IMR-90 (cell line): ENCODE data around the gene STPG1. TPM values are rescaled to one million over a fixed set of nuclear protein-coding genes. Genes with fewer than 3 reads are reported as not detected.

Experiments used
- ATAC-seq: fragments of 200-7000 bp; cut with Tn5 transposase; 2 replicates; pipeline ENCODE4 v1.9.1; 2020; ENCODE audit warnings: low read depth, mild to moderate bottlenecking, moderate library complexity
- BruUV-seq: library from RNA; stranded (reverse); fragments of 400-500 nt; replicated peaks from 2 replicates; lab custom pipeline; 2021; lab: Mats Ljungman, UMichigan
- CTCF ChIA-PET: fragments of 300-600 bp; formaldehyde crosslinking; extraction: SDS; loops from one replicate; lab custom pipeline; 2021; ENCODE audit warnings: antibody characterized with exemption; lab: Yijun Ruan, JAX
- POLR2A ChIA-PET: fragments of 300-600 bp; sonication (Branson Sonifier 250); formaldehyde crosslinking; loops from one replicate; lab custom pipeline; 2022; ENCODE audit warnings: antibody characterized with exemption; ENCODE audit not compliant: unreplicated experiment; lab: Charles Lee
- DNase-seq: peaks from one replicate; pipeline ENCODE4 v3.0.0; 2013
- H2AFZ ChIP-seq: replicated peaks from 2 replicates; pipeline ENCODE3; 2013; ENCODE audit warnings: low read length, mild to moderate bottlenecking; ENCODE audit not compliant: poor library complexity
- H2AK5ac ChIP-seq: 2 replicates; pipeline ENCODE4 v1.6.1; 2013; ENCODE audit warnings: low read depth, low read length, inconsistent platforms
- H2AK9ac ChIP-seq: replicated peaks from 2 replicates; pipeline ENCODE3; 2013; ENCODE audit warnings: mild to moderate bottlenecking, low read depth, low read length, moderate library complexity; ENCODE audit not compliant: poor library complexity
- H2BK120ac ChIP-seq: 2 replicates; pipeline ENCODE4 v1.6.1; 2013; ENCODE audit warnings: low read depth, low read length, inconsistent platforms
- H2BK15ac ChIP-seq: 3 replicates; pipeline ENCODE4 v1.6.1; 2013; ENCODE audit warnings: low read depth, low read length, inconsistent platforms
- H2BK20ac ChIP-seq: 2 replicates; pipeline ENCODE4 v1.6.1; 2013; ENCODE audit warnings: low read depth, mild to moderate bottlenecking, inconsistent platforms, low read length, moderate library complexity
- H2BK5ac ChIP-seq: 2 replicates; pipeline ENCODE4 v1.6.1; 2013; ENCODE audit warnings: mild to moderate bottlenecking, low read depth, low read length, inconsistent platforms; ENCODE audit not compliant: poor library complexity, severe bottlenecking
- H3K14ac ChIP-seq: replicated peaks from 2 replicates; pipeline ENCODE4 v1.6.1; 2013; ENCODE audit warnings: low read depth, low read length, inconsistent platforms
- H3K18ac ChIP-seq: 2 replicates; pipeline ENCODE4 v1.6.1; 2013; ENCODE audit warnings: low read depth, low read length, control low read depth
- H3K23ac ChIP-seq: 2 replicates; pipeline ENCODE4 v1.6.1; 2013; ENCODE audit warnings: low read depth, low read length, inconsistent platforms
- H3K27ac ChIP-seq: 2 replicates; pipeline ENCODE4 v1.5.1; 2013; ENCODE audit warnings: mild to moderate bottlenecking, control low read depth, low read length; ENCODE audit not compliant: insufficient read depth
- H3K27me3 ChIP-seq: 2 replicates; pipeline ENCODE4 v1.6.1; 2013; ENCODE audit warnings: low read length; ENCODE audit not compliant: control insufficient read depth, insufficient read depth
- H3K36me3 ChIP-seq: 2 replicates; pipeline ENCODE4 v1.6.1; 2013; ENCODE audit warnings: low read length, mixed read lengths; ENCODE audit not compliant: control insufficient read depth, insufficient read depth
- H3K4ac ChIP-seq: 2 replicates; pipeline ENCODE4 v1.6.1; 2013; ENCODE audit warnings: low read depth, low read length, inconsistent platforms
- H3K4me1 ChIP-seq: 2 replicates; pipeline ENCODE4 v1.6.1; 2013; ENCODE audit warnings: low read length, mixed read lengths; ENCODE audit not compliant: control insufficient read depth, insufficient read depth
- H3K4me2 ChIP-seq: 2 replicates; pipeline ENCODE4 v1.6.1; 2013; ENCODE audit warnings: low read depth, mild to moderate bottlenecking, control low read depth, low read length, moderate library complexity
- H3K4me3 ChIP-seq: 2 replicates; pipeline ENCODE4 v1.5.1; 2013; ENCODE audit warnings: low read depth, mild to moderate bottlenecking, control low read depth, low read length, moderate library complexity; ENCODE audit not compliant: insufficient read depth
- H3K56ac ChIP-seq: 2 replicates; pipeline ENCODE4 v1.6.1; 2013; ENCODE audit warnings: low read length, inconsistent platforms; ENCODE audit not compliant: insufficient read depth; ENCODE audit errors: extremely low read depth
- H3K79me1 ChIP-seq, 2 experiments: 2 replicates each; pipeline ENCODE4 v1.6.1; 2013; ENCODE audit warnings: low read length in 2 of 2, inconsistent platforms in 1 of 2, low read depth in 1 of 2
- H3K9ac ChIP-seq: 2 replicates; pipeline ENCODE4 v1.6.1; 2013; ENCODE audit warnings: low read depth, low read length, control low read depth
- H3K9me1 ChIP-seq: 2 replicates; pipeline ENCODE4 v1.6.1; 2013; ENCODE audit warnings: low read length, inconsistent platforms; ENCODE audit not compliant: insufficient read depth
- H3K9me3 ChIP-seq: 2 replicates; pipeline ENCODE4 v1.6.1; 2013; ENCODE audit warnings: low read length; ENCODE audit not compliant: control insufficient read depth, insufficient read depth
- H4K20me1 ChIP-seq: 2 replicates; pipeline ENCODE4 v1.6.1; 2013; ENCODE audit warnings: low read length, inconsistent platforms; ENCODE audit not compliant: insufficient read depth
- H4K5ac ChIP-seq: 2 replicates; pipeline ENCODE4 v1.6.1; 2013; ENCODE audit warnings: mild to moderate bottlenecking, low read depth, low read length, control low read depth
- H4K8ac ChIP-seq, 2 experiments: 2 replicates each; pipeline ENCODE4 v1.6.1; 2013; ENCODE audit warnings: low read depth in 2 of 2, low read length in 2 of 2, control low read depth in 1 of 2, inconsistent platforms in 1 of 2
- H4K91ac ChIP-seq: 2 replicates; pipeline ENCODE4 v1.6.1; 2013; ENCODE audit warnings: low read depth, low read length, inconsistent platforms; ENCODE audit not compliant: insufficient read depth
- BHLHE40 ChIP-seq: fragments of 150-350 bp; IDR thresholded peaks from 2 replicates; pipeline ENCODE4 v1.6.1; 2016; ENCODE audit warnings: mild to moderate bottlenecking, low read depth, low read length
- CEBPB ChIP-seq: IDR thresholded peaks from 2 replicates; pipeline ENCODE4 v1.6.1; 2012; ENCODE audit warnings: low read depth, low read length, improper control_type of control experiment
- CTCF ChIP-seq: conservative IDR thresholded peaks from 2 replicates; pipeline ENCODE4 v1.5.1; 2012; ENCODE audit warnings: mild to moderate bottlenecking, low read depth, low read length, improper control_type of control experiment
- MAFK ChIP-seq: IDR thresholded peaks from 2 replicates; pipeline ENCODE4 v1.6.1; 2012; ENCODE audit warnings: low read depth, low read length, improper control_type of control experiment
- MAZ ChIP-seq: IDR thresholded peaks from 2 replicates; pipeline ENCODE4 v1.6.1; 2012; ENCODE audit warnings: low read depth, mild to moderate bottlenecking, low read length, improper control_type of control experiment, moderate library complexity, borderline replicate concordance
- MXI1 ChIP-seq: IDR thresholded peaks from 2 replicates; pipeline ENCODE4 v1.6.1; 2012; ENCODE audit warnings: low read depth, mild to moderate bottlenecking, low read length, moderate library complexity, borderline replicate concordance
- POLR2A ChIP-seq: IDR thresholded peaks from 2 replicates; pipeline ENCODE4 v1.6.1; 2012; ENCODE audit warnings: mild to moderate bottlenecking, low read depth, low read length
- RAD21 ChIP-seq: IDR thresholded peaks from 2 replicates; pipeline ENCODE4 v1.6.1; 2012; ENCODE audit warnings: low read length, improper control_type of control experiment
- SMC3 ChIP-seq: fragments of 150-350 bp; IDR thresholded peaks from 2 replicates; pipeline ENCODE4 v1.6.1; 2016; ENCODE audit warnings: low read depth, mild to moderate bottlenecking, antibody characterized with exemption, low read length, moderate library complexity
- USF2 ChIP-seq: fragments of 150-350 bp; IDR thresholded peaks from 2 replicates; pipeline ENCODE4 v1.6.1; 2017; ENCODE audit warnings: mild to moderate bottlenecking, antibody characterized with exemption, low read length, low read depth
- WGBS, 2 experiments: methylation state at CpG; one replicate each; pipeline versions ENCODE4 v1.1.5 to v1.1.7; 2013; ENCODE audit warnings: missing lambda C conversion rate in 2 of 2; ENCODE audit not compliant: insufficient read length in 1 of 2; ENCODE audit errors: extremely low coverage in 2 of 2; 5-methylcytosine and 5-hydroxymethylcytosine counted together
- dilution Hi-C: fragments of 300-500 bp; cut with HindIII; formaldehyde crosslinking; loops from one replicate; pipeline ENCODE4 v1.14.3; 2018; ENCODE audit warnings: low sequenced_read_pairs; ENCODE audit not compliant: unreplicated experiment
- in situ Hi-C: fragments of 300-500 bp; cut with MboI; formaldehyde crosslinking; loops from 3 replicates; pipeline ENCODE4 v1.14.3; 2019; ENCODE audit warnings: low sequenced_read_pairs, inconsistent platforms, mixed read lengths
- intact Hi-C: fragments of 100-400 bp; cut with micrococcal nuclease; formaldehyde crosslinking; loops from 2 replicates; pipeline ENCODE4 v1.10.0; 2022
- polyA plus RNA-seq, 3 experiments: library from polyadenylated mRNA; depleted of rRNA; stranded (reverse); fragments of >200 nt; gene quantifications; 2 replicates each; pipeline ENCODE4 v1.2.3, GENCODE V29; 2012; ENCODE audit warnings: low replicate concordance in 1 of 3
- total RNA-seq: library from RNA; depleted of rRNA; stranded (reverse); fragments of >200 nt; gene quantifications from 2 replicates; pipeline ENCODE4 v1.2.3, GENCODE V29; 2012

STPG1 gene
- total and polyA plus RNA-seq, 2 of the 4 experiments (the other 2 are of a cell fraction): 3.0 to 6.5 TPM

- Histone ChIP-seq H3K9me3 (no peaks in the 10 kb centered on the region), H3K27me3 (no peaks in the 10 kb centered on the region), H2BK120ac (no peak overlapping the region), H3K4me1 (no peaks in the 10 kb centered on the region; the same call in 1 of the 2 replicates), H3K27ac (no peak overlapping the region), H4K5ac (no peak overlapping the region), H3K9ac (no peak overlapping the region), H2BK15ac (no peak overlapping the region), H2AK5ac (no peak overlapping the region), H2AK9ac (peak overlapping the region; percentile 37), H3K4me2 (no peak overlapping the region), H3K18ac (no peak overlapping the region), H3K56ac (no peak overlapping the region), H2BK20ac (no peak overlapping the region), H4K91ac (no peak overlapping the region), H3K79me1 (no peaks in the 10 kb centered on the region), H3K23ac (no peak overlapping the region), H3K4ac (no peak overlapping the region), H2BK5ac (no peak overlapping the region), H3K4me3 (no peak overlapping the region), H3K14ac (no peak overlapping the region), H4K20me1 (no peaks in the 10 kb centered on the region), H3K36me3 (no peaks in the 10 kb centered on the region), H4K8ac (no peak overlapping the region), H2AFZ (peak overlapping the region; percentile 27), H3K9me1 (no peaks in the 10 kb centered on the region)
- ChIA-PET CTCF (no interaction called here), POLR2A (no interaction called here)
- BruUV-seq: no TSS peak
- in situ Hi-C loops (no loop called here), intact Hi-C loops (no loop called here), dilution Hi-C loops (no loop called here)
- TF ChIP-seq USF2 (no peak), MAZ (no peak), POLR2A (no peak), CTCF (no peak), MXI1 (no peak), RAD21 (no peak), BHLHE40 (no peak), SMC3 (no peak), CEBPB (no peak), MAFK (no peak)
- no peak for ATAC-seq
- 78% methylated on average over 3 of the region's 7 CpGs; no CpG with 5 or more reads in 1 of the 2 experiments for WGBS, 2 experiments
- no peak for DNase-seq
Observed at GRCh38 chr1:24373044-24373443, 40.5 kb downstream of the STPG1 start.
